Parathyroid adenoma (tissue), 2 donors: ENCODE measurements around the gene AGO4.

Experiments used
- H2AFZ ChIP-seq: fragments of 300-600 bp; sonication (generic); one replicate; pipeline ENCODE4 v1.7.0; 2017; ENCODE audit warnings: antibody characterized with exemption, mild to moderate bottlenecking
- H3K27ac ChIP-seq: fragments of 300-600 bp; sonication (generic); one replicate; pipeline ENCODE4 v1.7.0; 2017
- H3K27me3 ChIP-seq: fragments of 300-600 bp; sonication (generic); one replicate; pipeline ENCODE4 v1.7.0; 2017; ENCODE audit warnings: low read length; ENCODE audit not compliant: control insufficient read depth, insufficient read depth
- H3K36me3 ChIP-seq: fragments of 300-600 bp; sonication (generic); one replicate; pipeline ENCODE4 v1.7.0; 2017; ENCODE audit warnings: low read length; ENCODE audit not compliant: control insufficient read depth, insufficient read depth
- H3K4me1 ChIP-seq: fragments of 300-600 bp; sonication (generic); one replicate; pipeline ENCODE4 v1.7.0; 2017; ENCODE audit warnings: control low read depth
- H3K4me2 ChIP-seq: fragments of 300-600 bp; sonication (generic); one replicate; pipeline ENCODE4 v1.7.0; 2017; ENCODE audit warnings: low read length
- H3K4me3 ChIP-seq: fragments of 300-600 bp; sonication (generic); one replicate; pipeline ENCODE4 v1.7.0; 2017; ENCODE audit warnings: low read depth, low read length
- H3K79me2 ChIP-seq: fragments of 300-600 bp; sonication (generic); one replicate; pipeline ENCODE4 v1.7.0; 2017; ENCODE audit warnings: control low read depth
- H3K9ac ChIP-seq: fragments of 300-600 bp; sonication (generic); one replicate; pipeline ENCODE4 v1.7.0; 2017; ENCODE audit warnings: mild to moderate bottlenecking
- H3K9me3 ChIP-seq: fragments of 300-600 bp; sonication (generic); one replicate; pipeline ENCODE4 v1.7.0; 2017; ENCODE audit warnings: low read length; ENCODE audit not compliant: control insufficient read depth
- CTCF ChIP-seq: fragments of 300-600 bp; sonication (generic); IDR thresholded peaks from one replicate; pipeline ENCODE4 v1.7.0; 2017; ENCODE audit warnings: antibody characterized with exemption, mild to moderate bottlenecking
- donor health status: primary hyperparathyroidism.

The AGO4 gene

GRCh38 chr1:35834218-35834617, 26.4 kb downstream of the AGO4 start:
- Histone ChIP-seq H3K4me2 (no peak overlapping the region), H3K27me3 (no peaks in the 10 kb centered on the region), H3K36me3 (no peaks in the 10 kb centered on the region), H2AFZ (no peak overlapping the region), H3K4me3 (no peak overlapping the region), H3K9ac (no peak overlapping the region), H3K27ac (no peak overlapping the region), H3K9me3 (no peaks in the 10 kb centered on the region), H3K79me2 (no peaks in the 10 kb centered on the region), H3K4me1 (no peaks in the 10 kb centered on the region)
- no peak for TF ChIP-seq CTCF

DNA sequence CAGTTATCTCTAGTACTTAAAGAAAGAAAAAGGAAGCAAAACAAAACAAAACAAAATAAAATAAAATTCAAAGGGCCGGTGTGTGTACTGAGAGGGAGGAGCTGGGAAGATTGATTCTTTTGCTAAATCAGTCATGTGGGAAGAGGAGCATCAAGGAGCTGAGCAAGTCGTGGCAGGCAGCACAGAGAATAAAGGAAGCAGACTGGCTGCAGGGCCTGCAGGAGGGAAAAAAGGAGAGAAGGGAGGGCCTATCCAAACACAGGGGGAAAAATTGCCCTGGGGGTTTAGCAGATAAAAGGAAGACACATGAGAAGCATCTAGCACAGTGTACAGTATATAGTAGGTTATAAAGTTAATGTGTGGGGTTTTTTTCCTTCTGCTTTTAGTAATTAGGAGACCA, 27.6 kb downstream of the AGO4 start:
- Histone ChIP-seq H3K4me3 (no peak overlapping the region), H3K27ac (no peak overlapping the region), H3K27me3 (no peaks in the 10 kb centered on the region), H3K9ac (no peak overlapping the region), H3K36me3 (no peaks in the 10 kb centered on the region), H3K4me2 (no peak overlapping the region), H3K9me3 (no peaks in the 10 kb centered on the region), H3K79me2 (no peaks in the 10 kb centered on the region), H2AFZ (no peak overlapping the region), H3K4me1 (no peaks in the 10 kb centered on the region)
- TF ChIP-seq CTCF: no peak

- Histone ChIP-seq H3K9me3 (no peaks in the 10 kb centered on the region), H3K79me2 (no peaks in the 10 kb centered on the region), H3K4me1 (no peaks in the 10 kb centered on the region), H2AFZ (no peak overlapping the region), H3K4me2 (no peak overlapping the region), H3K9ac (no peak overlapping the region), H3K4me3 (no peak overlapping the region), H3K27me3 (no peaks in the 10 kb centered on the region), H3K27ac (no peak overlapping the region), H3K36me3 (no peaks in the 10 kb centered on the region)
- TF ChIP-seq CTCF: no peak
Observed at GRCh38 chr1:35836734-35837133, 28.9 kb downstream of the AGO4 start.

DNA sequence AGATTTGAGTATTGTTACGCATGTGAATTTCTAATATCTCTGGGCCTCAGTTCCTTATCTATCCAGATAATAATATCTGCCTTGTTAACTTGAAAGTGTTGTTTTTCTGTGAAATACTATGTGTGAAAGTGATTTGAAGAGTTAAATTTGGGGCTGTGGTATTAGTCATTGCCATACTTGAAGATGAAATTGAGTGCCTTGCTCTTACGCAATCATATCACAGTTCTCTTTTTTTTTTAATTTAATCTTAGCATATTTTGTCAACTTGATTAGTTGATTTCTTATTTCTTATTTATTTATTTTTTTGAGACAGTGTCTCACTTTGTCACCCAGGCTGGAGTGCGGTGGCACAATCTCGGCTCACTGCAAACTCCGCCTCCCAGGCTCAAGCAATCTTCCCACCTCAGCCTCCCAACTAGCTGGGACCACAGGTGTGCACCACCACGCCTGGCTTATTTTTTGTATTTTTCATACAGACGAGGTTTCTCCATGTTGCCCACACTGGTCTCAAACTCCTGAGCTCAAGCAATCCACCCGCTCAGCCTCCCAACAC, 31.0 kb downstream of the AGO4 start:
- TF ChIP-seq CTCF: no peak
- no peaks in the 10 kb centered on the region for H3K36me3 ChIP-seq

DNA sequence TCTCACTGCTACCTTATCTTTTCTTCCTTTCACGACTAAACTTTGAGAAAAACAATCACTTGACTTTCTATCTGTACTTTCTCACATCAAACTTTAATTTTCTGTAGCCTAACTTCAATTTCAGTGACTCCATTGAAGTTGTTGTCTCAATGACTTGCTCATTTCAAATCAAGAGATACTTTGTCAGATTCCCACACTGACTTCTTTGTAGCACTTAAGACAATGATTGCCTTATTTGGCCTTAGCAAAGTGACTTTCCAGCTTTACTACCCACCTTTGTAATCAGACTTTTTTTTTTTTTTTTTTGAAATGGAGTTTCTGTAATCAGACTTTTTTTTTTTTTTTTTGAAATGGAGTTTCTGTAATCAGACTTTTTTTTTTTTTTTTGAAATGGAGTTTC, 37.0 kb downstream of the AGO4 start:
- no peak overlapping the region for H3K4me3 ChIP-seq
- no peak for TF ChIP-seq CTCF
- H3K4me2 ChIP-seq: no peak overlapping the region
- no peaks in the 10 kb centered on the region for H3K79me2 ChIP-seq
- no peaks in the 10 kb centered on the region for H3K4me1 ChIP-seq
- H3K9ac ChIP-seq: no peak overlapping the region
- H3K27me3 ChIP-seq: no peaks in the 10 kb centered on the region
- no peak overlapping the region for H3K27ac ChIP-seq
- H2AFZ ChIP-seq: no peak overlapping the region
- no peaks in the 10 kb centered on the region for H3K36me3 ChIP-seq
- H3K9me3 ChIP-seq: no peaks in the 10 kb centered on the region

More for the DNA sequence above, 31.0 kb downstream of the AGO4 start:
- Histone ChIP-seq H3K4me2 (no peak overlapping the region), H3K4me1 (no peaks in the 10 kb centered on the region), H3K9me3 (no peaks in the 10 kb centered on the region), H3K4me3 (no peak overlapping the region), H3K79me2 (no peaks in the 10 kb centered on the region), H3K9ac (no peak overlapping the region), H2AFZ (no peak overlapping the region), H3K27me3 (no peaks in the 10 kb centered on the region), H3K27ac (no peak overlapping the region)
